Kidney glomerular epithelial cell (primary cell): ENCODE measurements around the gene YAF2.
A peak's percentile ranks its signal among the peaks of the same experiment; 100 is the strongest.

ENCODE experiments used
- DNase-seq: peaks from one replicate; lab custom pipeline; 2025; lab: John Stamatoyannopoulos, UW

YAF2 gene

GRCh38 chr12:42238240-42239140, at the start of gene YAF2:
Gene YAF2 (minus strand): TSS chr12:42238248. CDS start chr12:42238180, 68 bp downstream.
- peak; percentile 31 for DNase-seq

- DNase-seq, result no peak
These were observed 48.7 kb upstream of the YAF2 start for GRCh38 chr12:42286741-42287140.

GRCh38 chr12:42285431-42285830, 47.4 kb upstream of the YAF2 start:
- no peak for DNase-seq

GRCh38 chr12:42284876-42285275, 46.8 kb upstream of the YAF2 start:
- no peak for DNase-seq

- no peak for DNase-seq
These were observed 46.1 kb upstream of the YAF2 start for GRCh38 chr12:42284157-42284556.

GRCh38 chr12:42283739-42284138, 45.7 kb upstream of the YAF2 start:
- DNase-seq, result no peak

GRCh38 chr12:42282294-42282693, 44.2 kb upstream of the YAF2 start:
- DNase-seq, result no peak

- DNase-seq, result no peak
These were observed 43.8 kb upstream of the YAF2 start for GRCh38 chr12:42281844-42282243.

- DNase-seq, result no peak
These were observed 43.2 kb upstream of the YAF2 start for GRCh38 chr12:42281278-42281677.

- DNase-seq, result no peak
These were observed 40.1 kb upstream of the YAF2 start for GRCh38 chr12:42278128-42278510.

- no peak for DNase-seq
These were observed 39.5 kb upstream of the YAF2 start for GRCh38 chr12:42277396-42278127.

GRCh38 chr12:42275499-42275898, 37.5 kb upstream of the YAF2 start:
- no peak for DNase-seq

- DNase-seq, result no peak
These were observed 35.7 kb upstream of the YAF2 start for GRCh38 chr12:42273706-42274105.

GRCh38 chr12:42270596-42270995, 32.5 kb upstream of the YAF2 start:
- DNase-seq, result no peak

GRCh38 chr12:42267413-42268190, 29.6 kb upstream of the YAF2 start:
- no peak for DNase-seq

- no peak for DNase-seq
These were observed 28.7 kb upstream of the YAF2 start for GRCh38 chr12:42266579-42267230.

- no peak for DNase-seq
These were observed 24.2 kb upstream of the YAF2 start for GRCh38 chr12:42262271-42262670.

GRCh38 chr12:42261708-42262107, 23.7 kb upstream of the YAF2 start:
- no peak for DNase-seq

- DNase-seq, result no peak
These were observed 22.5 kb upstream of the YAF2 start for GRCh38 chr12:42260518-42260917.

- no peak for DNase-seq
These were observed 21.7 kb upstream of the YAF2 start for GRCh38 chr12:42259699-42260098.

- DNase-seq, result no peak
These were observed 17.8 kb upstream of the YAF2 start for GRCh38 chr12:42255866-42256261.
